Lower leg skin (tissue), 4 donors: ENCODE measurements around the gene PRR33. TPM values are rescaled to one million over a fixed set of nuclear protein-coding genes. Genes with fewer than 3 reads are reported as not detected.

Experiments
- DNase-seq, 2 donors: peaks; one replicate each; pipeline ENCODE4 v3.0.0-alpha.2; 2019; ENCODE audit warnings: low spot score in 2 of 2
- H3K4me3 ChIP-seq: fragments of 200-600 bp; sonication (generic); 2 replicates; pipeline ENCODE4 v1.5.1; 2017; ENCODE audit warnings: mild to moderate bottlenecking, low read depth; ENCODE audit not compliant: poor library complexity, severe bottlenecking
- CTCF ChIP-seq, 3 donors: fragments of 450-650 bp; IDR thresholded peaks; one replicate each; pipeline ENCODE4 v1.5.1; 2016; ENCODE audit warnings: antibody characterized with exemption in 3 of 3, mild to moderate bottlenecking in 3 of 3, moderate library complexity in 2 of 3
- POLR2A ChIP-seq, 2 donors: fragments of 450-650 bp; IDR thresholded peaks; one replicate each; pipeline ENCODE4 v1.6.1; 2016 to 2017; ENCODE audit warnings: antibody characterized with exemption in 2 of 2, mild to moderate bottlenecking in 1 of 2, moderate library complexity in 1 of 2
- WGBS, 2 donors: methylation state at CpG; one replicate each; pipeline ENCODE4 v1.1.5; 2018; 5-methylcytosine and 5-hydroxymethylcytosine counted together
- intact Hi-C: fragments of 100-400 bp; cut with DNase I; formaldehyde crosslinking; loops from one replicate; pipeline ENCODE4 v1.15.0; 2023; ENCODE audit warnings: low total_unique reads
- total RNA-seq, 4 donors: library from RNA; depleted of rRNA; stranded (reverse); fragments of >200 nt; gene quantifications; one replicate each; pipeline ENCODE4 v1.1.0, GENCODE V29; 2016

Gene PRR33
- total RNA-seq, 4 donors from 2014 or later = not detected

GRCh38 chr11:1854949-1855885 lies 36.5 kb downstream of the PRR33 start:
- no peak for DNase-seq
- no peak overlapping the region for H3K4me3 ChIP-seq
- 69 to 87% methylated on average over 18 to 26 of the region's 26 CpGs for WGBS, 2 donors
- intact Hi-C loops = no loop called here
- TF ChIP-seq POLR2A (IDR thresholded peaks at IDR 0.05) (no peak), CTCF (IDR thresholded peaks at IDR 0.05) (no peak)

- H3K4me3 ChIP-seq = no peak overlapping the region
- WGBS, 2 donors = 74 to 93% methylated on average over 23 to 26 of the region's 27 CpGs
- TF ChIP-seq CTCF (IDR thresholded peaks at IDR 0.05) = no peak
- TF ChIP-seq POLR2A (IDR thresholded peaks at IDR 0.05) = no peak
- no peak for DNase-seq
- intact Hi-C loops = no loop called here
Measured at GRCh38 chr11:1854132-1854948, 37.4 kb downstream of the PRR33 start.

- no peak for DNase-seq
- no peak for TF ChIP-seq CTCF (IDR thresholded peaks at IDR 0.05)
- no peak for TF ChIP-seq POLR2A (IDR thresholded peaks at IDR 0.05)
- intact Hi-C loops = no loop called here
- H3K4me3 ChIP-seq = no peak overlapping the region
- WGBS, 2 donors = 84 to 90% methylated on average over 11 to 19 of the region's 19 CpGs
Measured at GRCh38 chr11:1853376-1854131, 38.1 kb downstream of the PRR33 start.

- 76 to 79% methylated on average over 18 of the region's 18 CpGs for whole genome bisulfite sequencing, 2 donors
- no peak for TF ChIP-seq CTCF (IDR thresholded peaks at IDR 0.05)
- TF ChIP-seq POLR2A (IDR thresholded peaks at IDR 0.05) = no peak
- no peak within 1 kb of the TSS for H3K4me3 ChIP-seq
- intact Hi-C loops = no loop called here
- DNase-seq = no peak
Measured at GRCh38 chr11:1852877-1853276, 38.8 kb downstream of the PRR33 start, which contains the start of gene LSP1. Gene LSP1 (plus strand): TSS chr11:1853084. CDS start chr11:1853145, 61 bp downstream.

GRCh38 chr11:1852271-1852876 lies 39.3 kb downstream of the PRR33 start:
- H3K4me3 ChIP-seq = no peak overlapping the region
- DNase-seq = no peak
- WGBS, 2 donors = 79 to 83% methylated on average over 24 to 25 of the region's 25 CpGs
- no peak for TF ChIP-seq POLR2A (IDR thresholded peaks at IDR 0.05)
- no peak for TF ChIP-seq CTCF (IDR thresholded peaks at IDR 0.05)
- intact Hi-C loops = no loop called here
